ENCODE data around the gene METTL24. TPM values are rescaled to one million over a fixed set of nuclear protein-coding genes. Genes with fewer than 3 reads are reported as not detected.

The METTL24 gene
- total RNA-seq, 2 donors from 2014 or later: not detected

- DNase-seq (no peak), ATAC-seq (no peak)
- Mint-ChIP-seq H3K36me3 (ENCODE audit: low read depth) (no peaks in the 10 kb centered on the region), H3K27ac (no peak overlapping the region), H3K27me3 (peaks cover 22% of the 10 kb centered on the region), H3K4me3 (no peak overlapping the region), H3K4me1 (no peaks in the 10 kb centered on the region)
- no peaks in the 10 kb centered on the region for H3K9me3 ChIP-seq (ENCODE audit: control insufficient read depth, low read length, poor library complexity, severe bottlenecking)
Observed at GRCh38 chr6:110325197-110325596, 33.0 kb downstream of the METTL24 start.

GRCh38 chr6:110324548-110324947 lies 33.6 kb downstream of the METTL24 start:
- H3K9me3 ChIP-seq (ENCODE audit: control insufficient read depth, low read length, poor library complexity, severe bottlenecking): no peaks in the 10 kb centered on the region
- Mint-ChIP-seq H3K4me1 (no peaks in the 10 kb centered on the region), H3K27me3 (peaks cover 27% of the 10 kb centered on the region), H3K27ac (no peak overlapping the region), H3K36me3 (ENCODE audit: low read depth) (no peaks in the 10 kb centered on the region), H3K4me3 (no peak overlapping the region)
- ATAC-seq: no peak
- DNase-seq: no peak

GRCh38 chr6:110323258-110323657 lies 34.9 kb downstream of the METTL24 start:
- no peaks in the 10 kb centered on the region for H3K4me1 Mint-ChIP-seq

GRCh38 chr6:110322874-110323242 lies 35.3 kb downstream of the METTL24 start:
- no peak overlapping the region for H3K27ac Mint-ChIP-seq
- ATAC-seq (no peak), DNase-seq (no peak)
- no peak overlapping the region for H3K4me3 Mint-ChIP-seq
- H3K9me3 ChIP-seq (ENCODE audit: control insufficient read depth, low read length, poor library complexity, severe bottlenecking): no peaks in the 10 kb centered on the region
- H3K36me3 Mint-ChIP-seq (ENCODE audit: low read depth): no peaks in the 10 kb centered on the region
- H3K4me1 Mint-ChIP-seq: no peaks in the 10 kb centered on the region
- peaks cover 30% of the 10 kb centered on the region for H3K27me3 Mint-ChIP-seq

More at GRCh38 chr6:110323258-110323657, 34.9 kb downstream of the METTL24 start:
- DNase-seq (no peak), ATAC-seq (no peak)
- no peak overlapping the region for H3K27ac Mint-ChIP-seq
- no peak overlapping the region for H3K4me3 Mint-ChIP-seq
- H3K9me3 ChIP-seq (ENCODE audit: control insufficient read depth, low read length, poor library complexity, severe bottlenecking): no peaks in the 10 kb centered on the region
- no peaks in the 10 kb centered on the region for H3K36me3 Mint-ChIP-seq (ENCODE audit: low read depth)
- H3K27me3 Mint-ChIP-seq: peaks cover 33% of the 10 kb centered on the region

GRCh38 chr6:110322151-110322873 lies 35.8 kb downstream of the METTL24 start:
- Mint-ChIP-seq H3K27me3 (peaks cover 31% of the 10 kb centered on the region), H3K4me1 (no peaks in the 10 kb centered on the region), H3K36me3 (ENCODE audit: low read depth) (no peaks in the 10 kb centered on the region), H3K27ac (no peak overlapping the region), H3K4me3 (no peak overlapping the region)
- DNase-seq (no peak), ATAC-seq (no peak)
- no peaks in the 10 kb centered on the region for H3K9me3 ChIP-seq (ENCODE audit: control insufficient read depth, low read length, poor library complexity, severe bottlenecking)

GRCh38 chr6:110320307-110320706 lies 37.8 kb downstream of the METTL24 start:
- Mint-ChIP-seq H3K36me3 (ENCODE audit: low read depth) (no peaks in the 10 kb centered on the region), H3K27ac (no peak overlapping the region), H3K4me1 (peaks cover 2% of the 10 kb centered on the region), H3K4me3 (no peak overlapping the region), H3K27me3 (peaks cover 49% of the 10 kb centered on the region)
- ATAC-seq (no peak), DNase-seq (no peak)
- no peaks in the 10 kb centered on the region for H3K9me3 ChIP-seq (ENCODE audit: control insufficient read depth, low read length, poor library complexity, severe bottlenecking)

- Mint-ChIP-seq H3K4me3 (no peak overlapping the region), H3K27ac (no peak overlapping the region), H3K27me3 (peaks cover 51% of the 10 kb centered on the region), H3K36me3 (ENCODE audit: low read depth) (no peaks in the 10 kb centered on the region), H3K4me1 (peaks cover 2% of the 10 kb centered on the region)
- no peak for ATAC-seq
- DNase-seq: no peak
- no peaks in the 10 kb centered on the region for H3K9me3 ChIP-seq (ENCODE audit: control insufficient read depth, low read length, poor library complexity, severe bottlenecking)
Observed at GRCh38 chr6:110319843-110320242, 38.3 kb downstream of the METTL24 start.

- Mint-ChIP-seq H3K27ac (no peak overlapping the region), H3K4me1 (peaks cover 2% of the 10 kb centered on the region), H3K27me3 (peaks cover 51% of the 10 kb centered on the region), H3K4me3 (no peak overlapping the region), H3K36me3 (ENCODE audit: low read depth) (no peaks in the 10 kb centered on the region)
- DNase-seq (no peak), ATAC-seq (no peak)
- H3K9me3 ChIP-seq (ENCODE audit: control insufficient read depth, low read length, poor library complexity, severe bottlenecking): no peaks in the 10 kb centered on the region
Observed at GRCh38 chr6:110319381-110319780, 38.8 kb downstream of the METTL24 start.

- ATAC-seq (no peak), DNase-seq (no peak)
- H3K4me1 Mint-ChIP-seq: peaks cover 2% of the 10 kb centered on the region
- no peak overlapping the region for H3K4me3 Mint-ChIP-seq
- H3K9me3 ChIP-seq (ENCODE audit: control insufficient read depth, low read length, poor library complexity, severe bottlenecking): no peaks in the 10 kb centered on the region
- no peaks in the 10 kb centered on the region for H3K36me3 Mint-ChIP-seq (ENCODE audit: low read depth)
- no peak overlapping the region for H3K27ac Mint-ChIP-seq
- peaks cover 52% of the 10 kb centered on the region for H3K27me3 Mint-ChIP-seq
Observed at GRCh38 chr6:110318971-110319370, 39.2 kb downstream of the METTL24 start.

- H3K36me3 Mint-ChIP-seq (ENCODE audit: low read depth): no peaks in the 10 kb centered on the region
- H3K27ac Mint-ChIP-seq: no peak overlapping the region
- H3K9me3 ChIP-seq (ENCODE audit: control insufficient read depth, low read length, poor library complexity, severe bottlenecking): no peaks in the 10 kb centered on the region
- no peak for DNase-seq
- H3K27me3 Mint-ChIP-seq: peaks cover 51% of the 10 kb centered on the region
- no peak overlapping the region for H3K4me3 Mint-ChIP-seq
- no peak for ATAC-seq
- peaks cover 2% of the 10 kb centered on the region for H3K4me1 Mint-ChIP-seq
Observed at GRCh38 chr6:110317646-110318045, 40.5 kb downstream of the METTL24 start.

GRCh38 chr6:110317189-110317588 lies 41.0 kb downstream of the METTL24 start:
- DNase-seq: no peak
- no peaks in the 10 kb centered on the region for H3K36me3 Mint-ChIP-seq (ENCODE audit: low read depth)
- peaks cover 46% of the 10 kb centered on the region for H3K27me3 Mint-ChIP-seq
- no peaks in the 10 kb centered on the region for H3K9me3 ChIP-seq (ENCODE audit: control insufficient read depth, low read length, poor library complexity, severe bottlenecking)
- peaks cover 2% of the 10 kb centered on the region for H3K4me1 Mint-ChIP-seq
- no peak overlapping the region for H3K27ac Mint-ChIP-seq
- H3K4me3 Mint-ChIP-seq: no peak overlapping the region
- no peak for ATAC-seq

GRCh38 chr6:110315869-110316398 lies 42.2 kb downstream of the METTL24 start:
- no peaks in the 10 kb centered on the region for H3K9me3 ChIP-seq (ENCODE audit: control insufficient read depth, low read length, poor library complexity, severe bottlenecking)
- Mint-ChIP-seq H3K4me1 (peaks cover 2% of the 10 kb centered on the region), H3K4me3 (no peak overlapping the region), H3K36me3 (ENCODE audit: low read depth) (no peaks in the 10 kb centered on the region), H3K27ac (no peak overlapping the region), H3K27me3 (peaks cover 43% of the 10 kb centered on the region)
- no peak for DNase-seq
- ATAC-seq: no peak

GRCh38 chr6:110315207-110315868 lies 42.8 kb downstream of the METTL24 start:
- no peak overlapping the region for H3K27ac Mint-ChIP-seq
- no peak for DNase-seq
- peaks cover 2% of the 10 kb centered on the region for H3K4me1 Mint-ChIP-seq
- H3K36me3 Mint-ChIP-seq (ENCODE audit: low read depth): no peaks in the 10 kb centered on the region
- H3K9me3 ChIP-seq (ENCODE audit: control insufficient read depth, low read length, poor library complexity, severe bottlenecking): no peaks in the 10 kb centered on the region
- H3K4me3 Mint-ChIP-seq: no peak overlapping the region
- H3K27me3 Mint-ChIP-seq: peaks cover 43% of the 10 kb centered on the region
- no peak for ATAC-seq

All from T-helper 17 cell (primary cell).